ENCODE data around the gene TBC1D1.
A peak's percentile ranks its signal among the peaks of the same experiment; 100 is the strongest.
"Not testable (repeated sequence)": the region's sequence is repeated elsewhere in the genome, so short reads cannot be mapped to it uniquely, and the experiment has no call there.

TBC1D1 gene

GRCh38 chr4:37968747-37969146 is 77.9 kb downstream of the TBC1D1 start:
- DNase-seq: no peak

GRCh38 chr4:37970702-37971101 is 79.8 kb downstream of the TBC1D1 start:
- peak; percentile 28 to 51 for DNase-seq

GRCh38 chr4:37971202-37971601 is 80.3 kb downstream of the TBC1D1 start:
- DNase-seq: no peak

- no peak for DNase-seq
Observed at GRCh38 chr4:37973441-37973840, 82.6 kb downstream of the TBC1D1 start.

DNA sequence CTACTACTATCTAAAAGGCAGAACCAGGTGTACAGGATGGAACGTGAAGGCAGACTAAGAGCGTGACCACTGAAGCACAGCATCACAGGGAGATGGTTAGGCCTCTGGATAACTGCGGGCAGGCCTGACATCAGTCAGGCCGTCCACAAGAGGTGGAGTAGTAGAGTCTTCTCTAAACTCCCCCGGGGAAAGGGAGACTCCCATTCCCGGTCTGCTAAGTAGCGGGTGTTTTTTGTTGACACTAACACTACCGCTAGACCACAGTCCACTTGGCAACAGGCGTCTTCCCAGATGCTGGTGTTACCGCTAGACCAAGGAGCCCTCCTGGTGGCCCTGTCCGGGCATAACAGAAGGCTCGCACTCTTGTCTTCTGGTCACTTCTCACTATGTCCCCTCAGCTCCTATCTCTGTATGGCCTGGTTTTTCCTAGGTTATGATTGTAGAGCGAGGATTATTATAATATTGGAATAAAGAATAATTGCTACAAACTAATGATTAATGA is 84.5 kb downstream of the TBC1D1 start:
- not testable (repeated sequence) for DNase-seq

DNA sequence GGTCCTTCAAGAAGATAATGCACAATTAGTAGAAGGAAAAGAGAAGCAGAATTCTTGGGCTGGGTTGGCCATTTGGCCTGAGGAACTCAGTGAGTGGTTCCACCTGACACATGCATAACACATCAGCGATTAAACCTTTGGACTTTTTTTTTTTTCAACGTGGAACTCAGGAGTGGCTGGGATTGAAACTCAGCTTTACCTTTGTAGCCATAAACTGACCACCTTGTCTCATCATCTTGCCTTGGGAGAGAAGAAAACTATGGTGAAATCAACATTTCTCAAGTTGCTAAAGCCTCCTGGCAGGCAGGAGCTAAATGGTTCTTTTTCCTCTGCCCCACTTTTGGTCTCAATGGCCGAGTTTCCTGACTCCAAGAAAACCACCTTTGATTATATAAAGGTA is 85.6 kb downstream of the TBC1D1 start:
- DNase-seq: no peak

GRCh38 chr4:37976991-37977470 is 86.1 kb downstream of the TBC1D1 start:
- peak; percentile 59 to 60 for DNase-seq

- peak; percentile 42 to 62 for DNase-seq
Observed at GRCh38 chr4:37977471-37978247, 86.8 kb downstream of the TBC1D1 start.

- DNase-seq: peak; percentile 11
Observed at GRCh38 chr4:37978248-37978924, 87.5 kb downstream of the TBC1D1 start.

- no peak for DNase-seq
Observed at GRCh38 chr4:37980246-37980645, 89.4 kb downstream of the TBC1D1 start.

DNA sequence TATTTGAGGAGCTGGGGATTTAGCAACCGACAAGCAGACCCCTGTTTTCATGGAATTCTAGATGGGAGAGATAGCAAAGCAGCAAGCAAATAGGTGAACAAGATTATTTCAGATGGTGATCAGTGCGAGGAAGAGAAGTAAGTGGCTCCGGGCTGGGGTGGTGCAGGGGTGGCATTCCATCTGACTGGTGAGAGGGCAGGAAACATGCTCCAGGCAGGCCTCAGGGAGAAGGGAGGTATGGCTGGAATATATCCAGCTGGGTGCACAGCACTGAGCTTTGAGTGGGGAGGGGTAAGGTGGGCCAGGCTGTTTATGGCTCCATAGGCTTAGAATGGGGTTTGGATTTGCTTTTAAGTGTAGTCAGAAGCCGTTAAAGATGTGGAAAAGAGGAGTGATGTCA is 90.5 kb downstream of the TBC1D1 start:
- DNase-seq: no peak

DNA sequence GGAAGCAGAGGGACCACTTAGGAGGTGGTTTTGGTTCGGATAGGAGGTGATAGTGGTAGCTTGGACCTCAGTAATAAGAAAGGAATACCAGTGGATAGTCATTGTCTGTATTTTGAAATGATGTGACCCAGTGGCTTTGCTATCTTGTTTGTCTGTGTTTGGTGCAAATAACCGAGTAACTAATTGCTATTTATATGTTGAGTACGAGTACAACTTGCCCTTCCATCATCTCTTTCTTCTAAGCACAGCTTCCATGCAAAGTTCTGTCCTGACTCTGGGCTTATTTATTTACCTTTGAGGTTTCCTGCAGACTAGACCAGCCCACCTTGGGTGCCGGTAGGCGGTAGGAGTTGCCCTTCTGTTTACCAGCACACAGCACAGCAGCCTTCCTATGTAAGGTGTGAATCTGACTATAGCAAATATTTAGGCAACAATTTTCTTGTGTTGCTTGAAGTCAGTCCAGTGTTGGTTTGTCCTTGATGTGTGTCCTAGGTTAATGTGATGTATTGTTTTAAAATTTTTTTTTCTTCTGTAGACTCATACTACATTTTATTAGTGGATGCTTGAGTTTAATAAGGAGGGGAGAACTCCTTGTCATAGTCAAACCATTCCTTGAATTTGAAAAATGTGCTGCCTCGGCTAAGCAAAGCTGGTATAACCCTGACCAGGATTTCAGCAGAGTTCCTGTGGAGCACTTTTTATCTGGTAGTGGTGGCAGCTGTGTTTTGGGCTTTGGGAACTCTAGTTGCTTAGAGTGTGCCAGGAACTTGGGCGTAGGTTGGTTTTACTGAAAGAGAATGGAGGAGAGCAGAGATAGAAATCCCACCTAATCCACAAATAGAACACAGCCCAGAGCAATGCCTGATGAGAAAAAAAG is 91.2 kb downstream of the TBC1D1 start:
- DNase-seq: no peak

GRCh38 chr4:37982736-37983135 is 91.9 kb downstream of the TBC1D1 start:
- DNase-seq: no peak

DNA sequence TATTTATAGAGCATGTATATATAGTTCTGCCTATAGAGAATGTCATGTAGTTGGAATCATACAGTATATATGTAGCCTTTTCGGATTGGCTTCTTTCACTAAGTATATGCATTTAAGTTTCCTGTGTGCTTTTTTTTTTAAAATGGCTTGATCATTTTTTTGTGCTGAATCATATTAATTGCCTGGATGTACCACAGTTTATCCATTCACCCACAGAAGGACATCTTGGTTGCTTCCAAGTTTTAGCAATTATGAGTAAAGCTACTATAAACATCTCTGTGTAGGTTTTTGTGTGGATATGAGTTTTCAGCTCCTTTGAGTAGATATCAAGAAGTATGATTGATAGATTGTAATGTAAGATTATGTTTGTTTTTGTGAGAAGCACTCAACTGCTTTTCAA is 93.1 kb downstream of the TBC1D1 start:
- no peak for DNase-seq

- no peak for DNase-seq
Observed at GRCh38 chr4:37985730-37986275, 94.9 kb downstream of the TBC1D1 start.

DNA sequence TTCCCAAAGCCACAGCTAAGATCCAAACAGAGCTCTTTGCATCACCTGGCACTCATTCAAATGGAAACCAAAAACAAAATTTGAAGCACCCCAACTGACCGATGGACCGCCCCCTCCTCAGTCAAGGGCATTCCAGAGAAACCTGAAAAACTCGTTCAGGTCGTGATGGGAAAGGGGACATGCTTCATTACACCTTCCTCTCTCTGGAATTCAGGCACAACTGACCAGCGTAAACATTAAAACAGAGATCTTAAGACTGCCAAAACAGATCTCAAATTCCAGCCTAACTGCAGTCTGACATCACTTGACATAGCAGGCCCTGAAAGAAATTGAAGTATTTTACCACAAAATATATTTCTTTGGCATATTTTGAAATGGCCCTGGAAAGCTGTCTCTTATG is 97.8 kb downstream of the TBC1D1 start:
- DNase-seq: no peak

DNA sequence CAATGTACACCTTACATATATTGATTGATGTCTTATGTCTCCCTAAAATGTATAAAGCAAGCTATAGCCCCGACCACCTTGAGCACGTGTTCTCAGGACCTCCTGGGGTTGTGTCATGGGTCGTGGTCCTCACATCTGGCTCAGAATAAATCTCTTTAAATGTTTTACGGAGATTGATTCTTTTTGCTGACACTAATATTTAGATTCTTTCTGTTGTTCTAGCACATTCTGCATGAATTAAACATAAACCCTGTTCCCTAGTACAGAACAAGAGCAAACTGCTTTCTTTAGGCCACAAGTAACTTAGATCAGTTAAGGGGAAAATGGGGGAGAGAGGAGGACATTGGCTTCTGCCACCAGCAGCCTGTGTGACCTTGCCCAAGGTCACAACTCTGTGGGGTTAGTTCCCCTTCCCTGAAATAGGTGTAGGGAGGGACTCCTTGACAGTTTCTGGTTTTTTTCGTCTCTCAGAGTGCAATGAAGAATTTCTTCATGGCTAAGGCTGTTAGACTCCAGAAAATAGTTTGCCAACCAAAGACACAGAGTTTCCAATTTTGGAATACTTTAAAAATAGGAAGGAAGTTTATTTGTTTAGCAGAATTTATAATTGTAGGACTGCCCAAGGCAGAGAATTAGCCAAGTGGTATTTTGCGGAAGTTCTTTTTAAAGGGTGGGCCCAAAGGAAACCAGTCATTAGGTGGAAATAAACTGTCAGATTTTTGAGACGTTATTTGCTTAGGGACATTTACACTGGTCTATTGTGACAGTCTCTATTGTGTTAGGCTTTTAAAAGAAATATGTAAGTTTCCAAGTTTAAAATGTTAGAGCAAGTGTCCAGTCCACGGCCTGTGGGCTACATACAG is 98.7 kb downstream of the TBC1D1 start:
- no peak for DNase-seq

DNA sequence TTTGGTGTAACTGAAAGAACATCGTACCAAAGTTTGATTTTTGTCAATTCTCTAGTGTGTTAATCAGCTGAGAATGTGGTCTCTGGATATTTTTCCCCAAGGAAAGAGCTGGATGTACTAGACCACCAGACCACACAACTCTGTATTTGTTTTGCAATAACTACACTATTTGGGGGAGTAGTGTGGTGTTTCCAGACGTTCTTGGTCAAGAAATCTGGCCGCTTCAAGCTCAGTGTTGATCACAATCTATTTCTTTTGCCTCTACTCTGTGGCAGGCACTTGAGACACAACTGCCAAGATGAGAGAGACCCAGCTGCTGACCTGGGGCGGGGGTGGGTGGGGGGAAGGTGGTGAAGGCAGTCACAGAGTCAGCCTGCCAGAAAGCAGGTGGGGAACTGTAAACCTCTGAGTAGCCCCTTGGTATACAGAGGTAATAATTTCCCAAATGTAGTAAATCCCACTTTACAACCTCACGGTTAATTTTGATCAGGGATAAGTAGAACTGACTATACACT is 99.9 kb downstream of the TBC1D1 start:
- DNase-seq: no peak

- no peak for DNase-seq
Observed at GRCh38 chr4:37991623-37992410, 100.9 kb downstream of the TBC1D1 start.

DNA sequence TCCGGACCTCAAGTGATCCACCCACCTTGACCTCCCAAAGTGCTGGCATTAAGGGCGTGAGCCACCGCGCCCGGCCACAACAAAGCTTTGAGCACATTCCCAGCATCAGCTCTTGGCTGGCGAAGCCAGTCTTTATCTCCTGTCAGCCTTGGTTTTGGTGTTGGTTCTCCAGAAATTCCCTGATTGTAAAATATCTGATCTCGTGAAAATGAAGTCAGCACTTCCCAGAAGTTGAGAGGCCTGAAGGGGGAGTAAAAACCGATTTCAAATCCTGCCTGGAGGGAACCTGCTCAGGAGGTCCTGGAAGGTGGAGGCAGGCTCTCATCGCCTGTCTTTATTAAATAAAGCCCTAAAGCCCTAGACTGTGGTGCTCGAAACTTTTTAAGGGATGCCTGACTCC is 102.9 kb downstream of the TBC1D1 start:
- no peak for DNase-seq

DNA sequence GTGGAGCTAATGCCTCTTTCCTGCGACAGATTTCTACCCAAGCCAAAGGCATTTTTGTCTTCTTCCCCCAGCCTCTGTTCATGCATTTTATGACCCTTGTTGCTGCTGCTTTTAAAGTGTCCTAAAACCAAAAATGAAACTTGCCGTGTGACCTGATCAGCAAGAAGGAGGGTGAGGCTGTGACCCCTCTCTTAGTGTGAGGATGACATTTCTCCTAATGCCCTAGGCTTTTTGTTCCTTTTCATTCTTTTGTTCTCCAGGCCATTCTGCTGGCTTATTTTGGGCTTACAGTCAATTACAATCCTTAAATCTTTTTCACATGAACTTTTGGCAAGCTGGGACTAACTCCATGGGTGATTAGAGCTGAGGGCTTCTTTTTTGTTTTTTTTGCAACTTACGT is 103.7 kb downstream of the TBC1D1 start:
- DNase-seq: no peak

Data from stimulated activated CD4-positive, alpha-beta T cell treated with anti-CD3 and anti-CD28 coated beads, Interleukin-2, amount 100 ng/mL, for 48 hours (primary cell).